ENCODE results near the gene FADS1.

FADS1 gene

GRCh38 chr11:61816736-61817455, at the start of gene FADS1:
Gene FADS1 (minus strand): TSS chr11:61817003. CDS start chr11:61816929, 74 bp downstream.
- peak; percentile 81 to 86 for DNase-seq

- DNase-seq, result no peak
Measured at GRCh38 chr11:61866231-61866957, 49.6 kb upstream of the FADS1 start.

GRCh38 chr11:61864814-61865775, 48.3 kb upstream of the FADS1 start:
- no peak for DNase-seq

- DNase-seq, result no peak
Measured at GRCh38 chr11:61863548-61864081, 46.8 kb upstream of the FADS1 start.

- DNase-seq, result no peak
Measured at GRCh38 chr11:61862714-61863547, 46.1 kb upstream of the FADS1 start.

GRCh38 chr11:61861634-61862033, 44.8 kb upstream of the FADS1 start:
- DNase-seq, result no peak

GRCh38 chr11:61860054-61860903, 43.5 kb upstream of the FADS1 start:
- DNase-seq, result no peak

- no peak for DNase-seq
Measured at GRCh38 chr11:61855939-61856680, 39.3 kb upstream of the FADS1 start.

- no peak for DNase-seq
Measured at GRCh38 chr11:61854966-61855714, 38.3 kb upstream of the FADS1 start.

- DNase-seq, result no peak
Measured at GRCh38 chr11:61854206-61854895, 37.5 kb upstream of the FADS1 start.

- DNase-seq, result no peak
Measured at GRCh38 chr11:61853698-61854169, 36.9 kb upstream of the FADS1 start.

- no peak for DNase-seq
Measured at GRCh38 chr11:61851900-61852295, 35.1 kb upstream of the FADS1 start.

- DNase-seq, result no peak
Measured at GRCh38 chr11:61851113-61851899, 34.5 kb upstream of the FADS1 start.

GRCh38 chr11:61850687-61851086, 33.9 kb upstream of the FADS1 start:
- no peak for DNase-seq

GRCh38 chr11:61848631-61849030, 31.8 kb upstream of the FADS1 start:
- DNase-seq, result no peak

GRCh38 chr11:61847914-61848581, 31.2 kb upstream of the FADS1 start:
- no peak for DNase-seq

- DNase-seq, result no peak
Measured at GRCh38 chr11:61846362-61847020, 29.7 kb upstream of the FADS1 start.
